Breast epithelium (tissue), 4 donors: Measurements from ENCODE around the gene KIF26B. TPM values are rescaled to one million over a fixed set of nuclear protein-coding genes. Genes with fewer than 3 reads are reported as not detected.

ENCODE experiments used
- DNase-seq, 2 donors: peaks; one replicate each; pipeline ENCODE4 v3.0.0-alpha.2; 2019; ENCODE audit warnings: low spot score in 2 of 2
- H3K27ac ChIP-seq, 2 donors: fragments of 200-600 bp; sonication (generic) in 1 of 2; one replicate each; pipeline ENCODE4 v1.5.1; 2016 to 2019; ENCODE audit warnings: mild to moderate bottlenecking in 1 of 2
- H3K27me3 ChIP-seq, 2 donors: fragments of 200-600 bp; sonication (generic) in 1 of 2; one replicate each; pipeline versions ENCODE4 v1.5.1 to v1.6.0; 2017 to 2019; ENCODE audit warnings: control low read depth in 1 of 2, mild to moderate bottlenecking in 1 of 2
- H3K36me3 ChIP-seq: fragments of 200-600 bp; one replicate; pipeline ENCODE4 v1.5.1; 2019
- H3K4me1 ChIP-seq, 2 donors: fragments of 200-600 bp; sonication (generic); one replicate each; pipeline ENCODE4 v1.5.1; 2016 to 2019; ENCODE audit warnings: control low read depth in 1 of 2
- H3K4me3 ChIP-seq, 3 donors: fragments of 200-600 bp; sonication (generic); 1 replicate in 2 of 3; 2 replicates in 1 of 3; pipeline ENCODE4 v1.5.1; 2016 to 2019; ENCODE audit warnings: mild to moderate bottlenecking in 3 of 3, moderate library complexity in 2 of 3
- H3K9me3 ChIP-seq, 2 donors: fragments of 200-600 bp; sonication (generic) in 1 of 2; one replicate each; pipeline ENCODE4 v1.5.1; 2016 to 2019; ENCODE audit warnings: control low read depth in 1 of 2
- CTCF ChIP-seq, 3 donors: fragments of 450-650 bp; IDR thresholded peaks; one replicate each; pipeline ENCODE4 v1.5.1; 2016 to 2017; ENCODE audit warnings: antibody characterized with exemption in 3 of 3, mild to moderate bottlenecking in 3 of 3, moderate library complexity in 3 of 3
- POLR2A ChIP-seq: fragments of 450-650 bp; IDR thresholded peaks from one replicate; pipeline ENCODE4 v1.6.1; 2016; ENCODE audit warnings: antibody characterized with exemption, mild to moderate bottlenecking, moderate library complexity
- POLR2AphosphoS5 ChIP-seq, 3 donors: sonication (generic); formaldehyde crosslinking; IDR thresholded peaks; one replicate each; pipeline ENCODE4 v1.6.1; 2017; ENCODE audit warnings: antibody characterized with exemption in 3 of 3
- intact Hi-C: fragments of 100-400 bp; cut with DNase I; formaldehyde crosslinking; loops from one replicate; pipeline ENCODE4 v1.15.1; 2023; ENCODE audit warnings: low total_unique reads
- total RNA-seq, 3 donors: library from RNA; depleted of rRNA; stranded (reverse); fragments of >200 nt; gene quantifications; one replicate each; pipeline ENCODE4 v1.1.0, GENCODE V29; 2016

The KIF26B gene
- total RNA-seq, 3 donors from 2014 or later, result 0.32 to 1.0 (median 0.33) TPM

GRCh38 chr1:245155272-245156040 is 671 bp downstream of the KIF26B start:
- intact Hi-C loops, result no loop called here
- Histone ChIP-seq H3K27ac (no peak overlapping the region), H3K4me1 (peaks cover 0 to 10% of the 10 kb centered on the region in 2 donors), H3K36me3 (no peaks in the 10 kb centered on the region), H3K9me3 (no peaks in the 10 kb centered on the region), H3K27me3 (no peaks in the 10 kb centered on the region), H3K4me3 (peak overlapping the region; percentile 48 to 68 (median 54))
- no peak for DNase-seq
- TF ChIP-seq POLR2AphosphoS5 (IDR thresholded peaks at IDR 0.05) (no peak), CTCF (IDR thresholded peaks at IDR 0.05) (no peak), POLR2A (no peak)

GRCh38 chr1:245156041-245156735 is 1.4 kb downstream of the KIF26B start:
- intact Hi-C loops, result no loop called here
- peak; percentile 70 to 87 for DNase-seq
- Histone ChIP-seq H3K4me1 (peaks cover 0 to 10% of the 10 kb centered on the region in 2 donors), H3K36me3 (no peaks in the 10 kb centered on the region), H3K27ac (no peak overlapping the region), H3K9me3 (no peaks in the 10 kb centered on the region), H3K4me3 (peak overlapping the region; percentile 48 to 68 (median 54)), H3K27me3 (no peaks in the 10 kb centered on the region)
- TF ChIP-seq POLR2A (no peak), CTCF (IDR thresholded peaks at IDR 0.05) (peak in 2 of 3 donors; percentile 53 to 60), POLR2AphosphoS5 (IDR thresholded peaks at IDR 0.05) (no peak)

DNA sequence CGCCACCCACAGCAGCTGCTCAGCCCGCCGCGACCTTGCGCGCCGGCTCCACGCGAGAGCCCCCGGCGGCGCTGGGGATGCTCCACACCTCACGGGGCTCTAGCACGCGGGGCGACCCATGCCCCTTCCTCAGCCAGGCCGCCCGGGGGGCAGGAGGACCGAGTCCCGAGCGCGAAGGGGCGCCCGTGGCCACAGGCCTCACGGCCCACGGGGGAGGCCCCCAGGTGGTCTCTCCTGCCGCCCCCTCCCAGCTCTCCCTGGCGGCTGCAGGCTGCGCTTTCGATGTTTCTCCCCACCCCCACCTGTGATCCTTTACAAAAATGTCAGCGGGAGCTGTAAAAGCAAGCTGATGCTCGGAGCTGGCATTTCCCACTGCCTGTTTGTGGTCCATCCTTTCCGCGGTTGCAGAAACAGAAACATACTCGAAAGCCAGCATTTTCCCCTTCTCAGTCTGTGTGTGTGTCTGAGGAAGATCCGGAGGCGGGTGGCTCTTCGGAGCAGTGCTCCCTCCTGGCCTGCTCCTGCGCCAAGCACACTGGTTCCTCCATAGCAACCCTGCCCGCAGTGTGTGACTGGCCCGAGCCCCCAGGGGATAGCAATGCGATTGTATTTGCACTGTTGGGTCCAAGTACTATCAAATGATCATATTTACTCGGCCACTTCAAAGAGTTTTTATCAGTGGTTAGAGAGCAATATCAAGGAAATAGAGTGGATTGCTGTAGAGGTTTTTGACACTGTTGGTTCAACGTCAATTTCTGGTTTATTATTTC is 2.1 kb downstream of the KIF26B start:
- TF ChIP-seq CTCF (IDR thresholded peaks at IDR 0.05) (no peak), POLR2A (no peak), POLR2AphosphoS5 (IDR thresholded peaks at IDR 0.05) (no peak)
- intact Hi-C loops, result no loop called here
- Histone ChIP-seq H3K9me3 (no peaks in the 10 kb centered on the region), H3K36me3 (no peaks in the 10 kb centered on the region), H3K4me3 (peak overlapping the region; percentile 48 to 68 (median 54)), H3K4me1 (peaks cover 0 to 10% of the 10 kb centered on the region in 2 donors), H3K27ac (no peak overlapping the region), H3K27me3 (no peaks in the 10 kb centered on the region)
- no peak for DNase-seq

GRCh38 chr1:245158913-245159312 is 4.1 kb downstream of the KIF26B start:
- DNase-seq, result no peak
- H3K4me3 ChIP-seq, result no peak overlapping the region
- no peak overlapping the region for H3K27ac ChIP-seq
- TF ChIP-seq POLR2AphosphoS5 (IDR thresholded peaks at IDR 0.05) (no peak), POLR2A (no peak), CTCF (IDR thresholded peaks at IDR 0.05) (no peak)
- peaks cover 0 to 3% of the 10 kb centered on the region in 2 donors for H3K4me1 ChIP-seq
- intact Hi-C loops, result no loop called here
- no peaks in the 10 kb centered on the region for H3K27me3 ChIP-seq
- no peaks in the 10 kb centered on the region for H3K9me3 ChIP-seq
- no peaks in the 10 kb centered on the region for H3K36me3 ChIP-seq
